DOHH2 (cell line): Measurements from ENCODE around the gene CACNG5.

Source experiments
- H3F3A ChIP-seq: fragments of 200-600 bp; sonication (generic), shearing (Covaris generic); 2 replicates; pipeline ENCODE4 v1.6.0; 2016; ENCODE audit warnings: antibody characterized with exemption, mild to moderate bottlenecking; ENCODE audit not compliant: control insufficient read depth, insufficient read depth
- H3K27ac ChIP-seq: fragments of 200-600 bp; sonication (generic); 2 replicates; pipeline ENCODE4 v1.5.1; 2014; ENCODE audit warnings: low read depth, mild to moderate bottlenecking, low read length, moderate library complexity
- H3K27me3 ChIP-seq: fragments of 200-600 bp; sonication (generic); 2 replicates; pipeline ENCODE4 v1.6.1; 2014; ENCODE audit warnings: mild to moderate bottlenecking, low read length, mixed read lengths; ENCODE audit not compliant: control insufficient read depth
- H3K36me3 ChIP-seq: fragments of 200-600 bp; sonication (generic); 2 replicates; pipeline ENCODE4 v1.6.1; 2014; ENCODE audit warnings: mild to moderate bottlenecking, low read length, moderate library complexity, mixed read lengths; ENCODE audit not compliant: control insufficient read depth
- H3K4me1 ChIP-seq: fragments of 200-600 bp; sonication (generic); 2 replicates; pipeline ENCODE4 v1.6.1; 2014; ENCODE audit warnings: mild to moderate bottlenecking, low read length, mixed read lengths; ENCODE audit not compliant: control insufficient read depth
- H3K4me2 ChIP-seq: fragments of 200-600 bp; sonication (generic); 2 replicates; pipeline ENCODE4 v1.6.0; 2014; ENCODE audit warnings: mild to moderate bottlenecking, low read length, moderate library complexity
- H3K4me3 ChIP-seq: fragments of 200-600 bp; sonication (generic); 2 replicates; pipeline ENCODE4 v1.5.1; 2014; ENCODE audit warnings: mild to moderate bottlenecking, low read length, mixed read lengths
- H3K79me2 ChIP-seq: fragments of 200-600 bp; sonication (generic); 2 replicates; pipeline ENCODE4 v1.6.1; 2014; ENCODE audit warnings: mild to moderate bottlenecking, low read length, mixed read lengths; ENCODE audit not compliant: control insufficient read depth
- H3K9me2 ChIP-seq: fragments of 200-600 bp; sonication (generic); replicated peaks from 2 replicates; pipeline ENCODE4 v1.6.1; 2014; ENCODE audit warnings: mild to moderate bottlenecking, low read length, mixed read lengths; ENCODE audit not compliant: control insufficient read depth
- H3K9me3 ChIP-seq: fragments of 200-600 bp; sonication (generic); 2 replicates; pipeline ENCODE4 v1.6.1; 2014; ENCODE audit warnings: antibody characterized with exemption, low read length, mixed read lengths; ENCODE audit not compliant: control insufficient read depth, insufficient read depth
- H4K20me1 ChIP-seq: fragments of 200-600 bp; sonication (generic); 2 replicates; pipeline ENCODE4 v1.6.0; 2014; ENCODE audit warnings: low read depth, mild to moderate bottlenecking, antibody characterized with exemption, low read length, moderate library complexity; ENCODE audit not compliant: control insufficient read depth, insufficient read depth
- CTCF ChIP-seq: fragments of 200-600 bp; sonication (generic); IDR thresholded peaks from one replicate; pipeline ENCODE4 v1.5.1; 2014; ENCODE audit warnings: antibody characterized with exemption, mild to moderate bottlenecking, low read depth, low read length; ENCODE audit not compliant: poor library complexity, severe bottlenecking
- EZH2phosphoT487 ChIP-seq: fragments of 200-600 bp; sonication (generic); IDR thresholded peaks from 2 replicates; pipeline ENCODE4 v1.6.1; 2017; ENCODE audit warnings: borderline replicate concordance, mild to moderate bottlenecking, antibody characterized with exemption, low read length, moderate library complexity, mixed read lengths

CACNG5 gene

GRCh38 chr17:66893863-66894262 is 58.9 kb downstream of the CACNG5 start:
- Histone ChIP-seq H3K4me3 (no peak overlapping the region), H3K9me3 (no peaks in the 10 kb centered on the region), H3K36me3 (no peaks in the 10 kb centered on the region), H3K9me2 (no peaks in the 10 kb centered on the region), H3K27ac (no peak overlapping the region), H3K4me2 (no peak overlapping the region), H3K79me2 (no peaks in the 10 kb centered on the region), H4K20me1 (no peaks in the 10 kb centered on the region), H3K27me3 (no peaks in the 10 kb centered on the region; the same call in 1 of the 2 replicates), H3K4me1 (no peaks in the 10 kb centered on the region), H3F3A (no peaks in the 10 kb centered on the region)
- TF ChIP-seq CTCF (no peak), EZH2phosphoT487 (no peak)

- Histone ChIP-seq H3K4me3 (no peak overlapping the region), H3K27ac (no peak overlapping the region), H4K20me1 (no peaks in the 10 kb centered on the region), H3K4me1 (no peaks in the 10 kb centered on the region), H3K9me2 (no peaks in the 10 kb centered on the region), H3K27me3 (no peaks in the 10 kb centered on the region; the same call in 1 of the 2 replicates), H3K9me3 (no peaks in the 10 kb centered on the region), H3K36me3 (no peaks in the 10 kb centered on the region), H3K4me2 (no peak overlapping the region), H3F3A (no peaks in the 10 kb centered on the region), H3K79me2 (no peaks in the 10 kb centered on the region)
- TF ChIP-seq EZH2phosphoT487 (no peak), CTCF (no peak)
These were observed 62.2 kb downstream of the CACNG5 start for GRCh38 chr17:66897141-66897540.

- Histone ChIP-seq H3K27me3 (no peaks in the 10 kb centered on the region), H3K4me3 (no peak overlapping the region), H3K4me2 (no peak overlapping the region), H3K36me3 (no peaks in the 10 kb centered on the region), H4K20me1 (no peaks in the 10 kb centered on the region), H3K27ac (no peak overlapping the region), H3K79me2 (no peaks in the 10 kb centered on the region), H3K4me1 (0 out of 2 replicates have a peak, but pooled peaks cover 6% of the 10 kb centered on the region), H3K9me2 (no peaks in the 10 kb centered on the region), H3K9me3 (no peaks in the 10 kb centered on the region), H3F3A (no peaks in the 10 kb centered on the region)
- TF ChIP-seq EZH2phosphoT487 (no peak), CTCF (no peak)
These were observed 63.6 kb downstream of the CACNG5 start for GRCh38 chr17:66898536-66898935.
